MM.1S (cell line): ENCODE results near the gene MYO1F.

ENCODE experiments used
- EZH2phosphoT487 ChIP-seq: fragments of 300-600 bp; sonication (generic); IDR thresholded peaks from 2 replicates; pipeline ENCODE4 v1.6.1; 2018; ENCODE audit warnings: antibody characterized with exemption, low read length
- TF ChIP-seq, protein P1 (sequence below): fragments of 300-600 bp; sonication (generic); IDR thresholded peaks from 2 replicates; pipeline ENCODE4 v1.5.1; 2016; ENCODE audit warnings: antibody characterized with exemption, low read length, mixed read lengths

DNA sequence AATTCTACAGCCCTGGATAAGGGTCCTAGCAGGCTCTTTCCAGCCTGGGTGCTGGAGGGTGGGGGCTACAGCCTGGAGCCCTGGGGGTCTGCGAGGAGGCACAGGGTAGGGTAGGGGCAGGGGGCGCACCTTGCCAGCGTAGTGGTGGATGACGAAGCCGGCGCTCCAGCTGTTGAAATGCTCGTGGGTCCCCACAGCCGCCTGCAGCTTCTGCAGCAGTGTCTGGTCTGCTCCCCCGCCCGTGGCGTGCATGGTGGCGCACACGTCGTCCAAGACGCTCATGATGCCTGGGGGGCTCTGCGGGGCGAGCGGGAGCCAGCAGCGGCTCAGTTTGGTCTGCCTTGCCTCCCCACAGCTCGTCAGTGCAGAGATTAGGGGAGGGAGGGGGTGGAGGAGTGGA is 33.1 kb downstream of the MYO1F start:
- TF ChIP-seq, protein P1, sequence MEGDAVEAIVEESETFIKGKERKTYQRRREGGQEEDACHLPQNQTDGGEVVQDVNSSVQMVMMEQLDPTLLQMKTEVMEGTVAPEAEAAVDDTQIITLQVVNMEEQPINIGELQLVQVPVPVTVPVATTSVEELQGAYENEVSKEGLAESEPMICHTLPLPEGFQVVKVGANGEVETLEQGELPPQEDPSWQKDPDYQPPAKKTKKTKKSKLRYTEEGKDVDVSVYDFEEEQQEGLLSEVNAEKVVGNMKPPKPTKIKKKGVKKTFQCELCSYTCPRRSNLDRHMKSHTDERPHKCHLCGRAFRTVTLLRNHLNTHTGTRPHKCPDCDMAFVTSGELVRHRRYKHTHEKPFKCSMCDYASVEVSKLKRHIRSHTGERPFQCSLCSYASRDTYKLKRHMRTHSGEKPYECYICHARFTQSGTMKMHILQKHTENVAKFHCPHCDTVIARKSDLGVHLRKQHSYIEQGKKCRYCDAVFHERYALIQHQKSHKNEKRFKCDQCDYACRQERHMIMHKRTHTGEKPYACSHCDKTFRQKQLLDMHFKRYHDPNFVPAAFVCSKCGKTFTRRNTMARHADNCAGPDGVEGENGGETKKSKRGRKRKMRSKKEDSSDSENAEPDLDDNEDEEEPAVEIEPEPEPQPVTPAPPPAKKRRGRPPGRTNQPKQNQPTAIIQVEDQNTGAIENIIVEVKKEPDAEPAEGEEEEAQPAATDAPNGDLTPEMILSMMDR, result no peak
- TF ChIP-seq EZH2phosphoT487, result no peak
